HS-5 (cell line): ENCODE measurements around the gene C19orf25.

Experiments used
- DNase-seq: peaks from one replicate; pipeline ENCODE4 v3.0.0-alpha.2; 2012; ENCODE audit warnings: low read depth

The C19orf25 gene

GRCh38 chr19:1432507-1432887, 46.5 kb downstream of the C19orf25 start:
- DNase-seq, result no peak

- no peak for DNase-seq
Measured at GRCh38 chr19:1431759-1432506, 47.1 kb downstream of the C19orf25 start.

GRCh38 chr19:1430246-1430645, 48.8 kb downstream of the C19orf25 start:
- DNase-seq, result no peak

- DNase-seq, result no peak
Measured at GRCh38 chr19:1429750-1430149, 49.3 kb downstream of the C19orf25 start.

- no peak for DNase-seq
Measured at GRCh38 chr19:1428738-1429391, 50.1 kb downstream of the C19orf25 start.

GRCh38 chr19:1427221-1427920, 51.6 kb downstream of the C19orf25 start:
- DNase-seq, result no peak

- DNase-seq, result no peak
Measured at GRCh38 chr19:1426736-1427135, 52.3 kb downstream of the C19orf25 start.

GRCh38 chr19:1425902-1426301, 53.1 kb downstream of the C19orf25 start:
- no peak for DNase-seq

- DNase-seq, result no peak
Measured at GRCh38 chr19:1425102-1425837, 53.7 kb downstream of the C19orf25 start.

GRCh38 chr19:1424192-1424955, 54.6 kb downstream of the C19orf25 start:
- DNase-seq, result no peak

- DNase-seq, result no peak
Measured at GRCh38 chr19:1423436-1424191, 55.4 kb downstream of the C19orf25 start.
